Measurements from ENCODE around the gene ANKRD60.

DNA sequence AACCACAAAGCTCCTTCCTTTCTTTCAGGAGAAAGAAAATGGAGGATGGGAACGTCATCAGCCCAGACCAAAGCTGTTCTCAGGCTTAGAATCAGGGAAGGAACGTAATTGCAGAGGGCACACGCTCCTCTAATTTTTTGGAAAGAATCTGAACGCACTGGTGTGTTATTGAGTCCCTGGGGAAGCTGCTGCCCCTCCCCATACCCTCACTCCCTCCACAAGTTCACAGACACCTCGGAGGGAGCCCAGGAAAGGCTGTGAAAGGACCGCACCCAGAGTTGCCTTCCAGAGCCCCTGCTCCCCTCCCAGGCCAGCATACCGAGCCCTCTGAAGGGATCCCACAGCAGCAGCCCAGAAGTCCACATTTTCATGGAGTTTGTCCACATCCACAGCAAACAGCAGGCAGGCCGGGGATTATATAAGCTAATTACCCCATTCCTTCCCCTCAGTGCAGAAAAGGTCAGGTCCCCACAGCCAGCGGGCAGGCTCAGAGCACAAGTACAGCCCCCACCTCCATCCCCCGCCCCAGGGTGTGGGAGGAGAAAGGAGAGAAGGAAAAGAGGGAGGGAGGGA is 53.7 kb downstream of the ANKRD60 start:
- TF ChIP-seq CTCF (conservative IDR thresholded peaks at IDR 0.05; ENCODE audit: low read length) (no peak), EZH2phosphoT487 (IDR thresholded peaks at IDR 0.05; ENCODE audit: borderline replicate concordance, low read depth, low read length) (no peak)
